ENCODE results near the gene FANCL. TPM values are rescaled to one million over a fixed set of nuclear protein-coding genes. Genes with fewer than 3 reads are reported as not detected.

The FANCL gene
- total RNA-seq, 1 experiment from 2014 or later: 34.5 TPM

DNA sequence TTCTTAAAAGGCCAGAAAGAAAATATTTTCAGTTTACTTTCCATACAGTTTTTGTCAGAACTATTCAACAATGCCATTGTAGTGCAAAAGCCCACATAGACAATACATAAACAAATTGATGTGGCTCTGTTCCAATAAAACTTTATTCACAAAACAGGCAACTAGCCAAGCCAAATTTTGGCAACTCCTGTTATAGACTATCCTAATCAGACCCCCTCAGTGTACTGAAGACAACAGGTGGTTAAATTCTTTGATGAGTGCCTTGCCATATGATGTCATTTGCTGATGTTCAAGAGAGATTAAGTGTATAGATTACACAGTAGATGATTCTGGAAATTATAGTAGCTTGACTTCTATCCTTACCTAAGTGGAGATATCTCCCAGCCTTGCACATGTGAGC is 83.4 kb downstream of the FANCL start:
- intact Hi-C loops (cut with micrococcal nuclease): no loop called here
- H3K4me3 ChIP-seq (replicated peaks in 1 of 2; ENCODE audit: low read depth in 1 of 2, low read length in 2 of 2): no peak overlapping the region
- TF ChIP-seq CBX3 (IDR thresholded peaks at IDR 0.05; ENCODE audit: low read depth) (no peak), EZH2phosphoT487 (IDR thresholded peaks at IDR 0.05; ENCODE audit: borderline replicate concordance) (no peak), EZH2 (IDR thresholded peaks at IDR 0.05) (no peak), TCF7L2 (IDR thresholded peaks at IDR 0.05; ENCODE audit: borderline replicate concordance, extremely low read depth, insufficient read depth, insufficient read length) (no peak), SP1 (IDR thresholded peaks at IDR 0.05; ENCODE audit: low read depth) (no peak), ZFX (IDR thresholded peaks at IDR 0.05) (no peak), MAX (IDR thresholded peaks at IDR 0.05) (no peak), SRF (IDR thresholded peaks at IDR 0.05; ENCODE audit: low read depth) (no peak)
- no peak overlapping the region for H2AFZ ChIP-seq (ENCODE audit: low read depth, low read length, poor library complexity, severe bottlenecking)
- no peaks in the 10 kb centered on the region for H3K79me2 ChIP-seq (ENCODE audit: insufficient read depth, low read length)
- CTCF ChIA-PET: no interaction called here
- ATAC-seq (no peak), DNase-seq (ENCODE audit: low read depth, low spot score) (no peak)
- H3K9me3 ChIP-seq (ENCODE audit: control insufficient read depth in 1 of 2, insufficient read depth in 1 of 2, low read depth in 1 of 2, low read length in 2 of 2): no peaks in the 10 kb centered on the region
- POLR2A ChIA-PET: no interaction called here
- no peaks in the 10 kb centered on the region for H3K4me1 ChIP-seq (ENCODE audit: control insufficient read depth in 1 of 2, insufficient read depth in 2 of 2, low read length in 2 of 2)
- H4K20me1 ChIP-seq (ENCODE audit: insufficient read depth): no peaks in the 10 kb centered on the region
- no peak overlapping the region for H3K27ac ChIP-seq (ENCODE audit: low read depth, low read length)
- RAD21 ChIA-PET (ENCODE audit: low non-redundant PET in 1 of 2, low total read pairs in 2 of 2, uncharacterized antibody in 2 of 2, unreplicated experiment in 2 of 2): no interaction called here
- H3K9me2 ChIP-seq (ENCODE audit: insufficient read depth): no peaks in the 10 kb centered on the region
- no peaks in the 10 kb centered on the region for H3K27me3 ChIP-seq (ENCODE audit: insufficient read depth, low read length)
- no TSS peak for BruUV-seq (replicated peaks)
- H3K9ac ChIP-seq (ENCODE audit: low read length): no peak overlapping the region
- H3K36me3 ChIP-seq (ENCODE audit: control insufficient read depth in 1 of 2, insufficient read depth in 2 of 2, low read length in 2 of 2): peaks cover 11 to 34% of the 10 kb centered on the region in 2 experiments; a peak in 3 of 4 replicates
- no peak overlapping the region for H3K4me2 ChIP-seq (ENCODE audit: low read length)

DNA sequence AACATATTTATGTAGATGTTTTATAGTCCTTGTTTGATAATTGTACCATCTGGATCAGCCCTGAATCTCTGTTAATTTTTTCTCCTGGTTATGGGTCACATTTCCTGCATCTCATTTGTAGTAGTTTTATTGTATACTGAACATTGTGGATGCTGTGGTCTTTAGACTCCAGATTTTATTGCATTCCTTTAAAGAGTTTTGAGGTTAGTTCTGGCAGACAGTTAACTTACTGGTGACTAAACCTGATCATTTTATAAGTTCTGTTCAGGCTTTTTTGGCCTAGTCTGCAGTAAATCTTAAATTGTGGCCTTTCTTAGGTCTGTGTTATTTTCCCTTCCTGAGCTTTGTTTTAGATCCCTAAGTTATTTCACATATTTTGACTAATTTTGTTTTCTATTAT is 84.3 kb downstream of the FANCL start:
- Histone ChIP-seq H3K4me2 (ENCODE audit: low read length) (no peak overlapping the region), H3K9me3 (ENCODE audit: control insufficient read depth in 1 of 2, insufficient read depth in 1 of 2, low read depth in 1 of 2, low read length in 2 of 2) (no peaks in the 10 kb centered on the region), H3K4me3 (replicated peaks in 1 of 2; ENCODE audit: low read depth in 1 of 2, low read length in 2 of 2) (no peak overlapping the region), H4K20me1 (ENCODE audit: insufficient read depth) (no peaks in the 10 kb centered on the region), H3K9ac (ENCODE audit: low read length) (no peak overlapping the region), H3K79me2 (ENCODE audit: insufficient read depth, low read length) (no peaks in the 10 kb centered on the region), H3K4me1 (ENCODE audit: control insufficient read depth in 1 of 2, insufficient read depth in 2 of 2, low read length in 2 of 2) (no peaks in the 10 kb centered on the region), H3K36me3 (ENCODE audit: control insufficient read depth in 1 of 2, insufficient read depth in 2 of 2, low read length in 2 of 2) (peaks cover 11 to 34% of the 10 kb centered on the region in 2 experiments; a peak in 3 of 4 replicates), H3K27me3 (ENCODE audit: insufficient read depth, low read length) (no peaks in the 10 kb centered on the region), H2AFZ (ENCODE audit: low read depth, low read length, poor library complexity, severe bottlenecking) (no peak overlapping the region), H3K27ac (ENCODE audit: low read depth, low read length) (no peak overlapping the region), H3K9me2 (ENCODE audit: insufficient read depth) (no peaks in the 10 kb centered on the region)
- RAD21 ChIA-PET (ENCODE audit: low non-redundant PET in 1 of 2, low total read pairs in 2 of 2, uncharacterized antibody in 2 of 2, unreplicated experiment in 2 of 2): no interaction called here
- BruUV-seq (replicated peaks): no TSS peak
- ATAC-seq (no peak), DNase-seq (ENCODE audit: low read depth, low spot score) (no peak)
- CTCF ChIA-PET: no interaction called here
- POLR2A ChIA-PET: no interaction called here
- intact Hi-C loops (cut with micrococcal nuclease): no loop called here
- no peak for TF ChIP-seq CBX3 (IDR thresholded peaks at IDR 0.05; ENCODE audit: low read depth)
- TF ChIP-seq EZH2phosphoT487 (IDR thresholded peaks at IDR 0.05; ENCODE audit: borderline replicate concordance): no peak
- TF ChIP-seq SIN3A (IDR thresholded peaks at IDR 0.05; ENCODE audit: low read depth): no peak
- no peak for TF ChIP-seq POLR2AphosphoS5 (IDR thresholded peaks at IDR 0.05; ENCODE audit: low read depth, low read length)
- TF ChIP-seq CEBPB (IDR thresholded peaks at IDR 0.05; ENCODE audit: low read depth): no peak
- no peak for TF ChIP-seq MAX (IDR thresholded peaks at IDR 0.05)
- TF ChIP-seq ATF3 (IDR thresholded peaks at IDR 0.05): no peak
- no peak for TF ChIP-seq SRF (IDR thresholded peaks at IDR 0.05; ENCODE audit: low read depth)
- no peak for TF ChIP-seq ELF1 (IDR thresholded peaks at IDR 0.05; ENCODE audit: borderline replicate concordance, low read depth)
- no peak for TF ChIP-seq ZBTB33 (IDR thresholded peaks at IDR 0.05; ENCODE audit: extremely low read depth, insufficient replicate concordance, low read length)
- no peak for TF ChIP-seq EGR1 (IDR thresholded peaks at IDR 0.05; ENCODE audit: low read depth)
- TF ChIP-seq, protein P1, sequence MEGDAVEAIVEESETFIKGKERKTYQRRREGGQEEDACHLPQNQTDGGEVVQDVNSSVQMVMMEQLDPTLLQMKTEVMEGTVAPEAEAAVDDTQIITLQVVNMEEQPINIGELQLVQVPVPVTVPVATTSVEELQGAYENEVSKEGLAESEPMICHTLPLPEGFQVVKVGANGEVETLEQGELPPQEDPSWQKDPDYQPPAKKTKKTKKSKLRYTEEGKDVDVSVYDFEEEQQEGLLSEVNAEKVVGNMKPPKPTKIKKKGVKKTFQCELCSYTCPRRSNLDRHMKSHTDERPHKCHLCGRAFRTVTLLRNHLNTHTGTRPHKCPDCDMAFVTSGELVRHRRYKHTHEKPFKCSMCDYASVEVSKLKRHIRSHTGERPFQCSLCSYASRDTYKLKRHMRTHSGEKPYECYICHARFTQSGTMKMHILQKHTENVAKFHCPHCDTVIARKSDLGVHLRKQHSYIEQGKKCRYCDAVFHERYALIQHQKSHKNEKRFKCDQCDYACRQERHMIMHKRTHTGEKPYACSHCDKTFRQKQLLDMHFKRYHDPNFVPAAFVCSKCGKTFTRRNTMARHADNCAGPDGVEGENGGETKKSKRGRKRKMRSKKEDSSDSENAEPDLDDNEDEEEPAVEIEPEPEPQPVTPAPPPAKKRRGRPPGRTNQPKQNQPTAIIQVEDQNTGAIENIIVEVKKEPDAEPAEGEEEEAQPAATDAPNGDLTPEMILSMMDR (IDR thresholded peaks at IDR 0.05 in 2 of 3, conservative IDR thresholded peaks at IDR 0.05 in 1 of 3; ENCODE audit: borderline replicate concordance in 1 of 3, insufficient read depth in 1 of 3, low read depth in 2 of 3, low read length in 2 of 3): no peak
